DMS 273 (cell line): ENCODE data around the gene FAH.
"Not testable (repeated sequence)": the region's sequence is repeated elsewhere in the genome, so short reads cannot be mapped to it uniquely, and the experiment has no call there.

Experiments used
- DNase-seq: peaks from one replicate; lab custom pipeline; 2025; ENCODE audit not compliant: unreplicated experiment; lab: John Stamatoyannopoulos, UW

The FAH gene

DNA sequence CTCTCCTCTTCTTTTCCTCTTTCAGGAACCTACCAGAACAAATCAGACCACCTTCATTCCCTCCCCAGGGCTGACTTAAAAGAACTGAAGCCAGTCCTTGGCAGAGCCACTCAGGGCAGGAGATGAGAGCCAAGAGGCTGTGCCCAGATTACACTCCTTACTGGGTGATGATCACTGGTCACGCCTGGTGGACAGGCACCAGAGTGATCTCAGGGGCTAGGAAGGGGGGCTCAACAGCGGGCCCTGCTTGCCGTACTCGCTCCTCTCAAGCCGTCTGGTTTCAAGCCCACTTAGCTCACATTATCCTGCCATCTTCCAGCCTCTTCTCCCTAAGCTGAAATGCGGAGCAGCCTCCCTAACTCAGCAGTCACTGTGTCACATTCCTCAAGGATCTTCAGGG lies 1.7 kb upstream of the FAH start:
- DNase-seq: no peak

- DNase-seq: no peak
These were observed 1.2 kb upstream of the FAH start for GRCh38 chr15:80151576-80151975.

- peak; percentile 92 for DNase-seq
These were observed 461 bp upstream of the FAH start for GRCh38 chr15:80152180-80152895.

DNA sequence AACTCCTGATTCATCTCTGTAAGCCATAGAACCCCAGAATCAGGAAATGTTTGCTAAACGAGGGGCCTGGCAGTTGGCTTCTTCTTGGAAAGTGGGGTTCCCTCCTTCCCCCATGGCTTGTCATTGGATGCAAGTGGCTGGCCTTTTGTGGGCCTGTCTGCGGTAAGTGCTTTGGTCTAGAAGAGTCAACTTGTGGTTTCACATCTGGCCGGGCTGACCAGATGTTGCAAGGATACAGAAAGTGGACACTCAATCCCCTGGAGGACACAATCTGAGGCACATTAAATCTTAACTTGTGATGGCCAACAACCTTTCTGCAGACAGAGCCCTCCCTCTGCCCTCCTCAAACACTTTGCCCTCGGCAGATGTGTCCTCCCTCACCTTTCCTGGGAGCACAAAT lies 1.1 kb downstream of the FAH start:
- no peak for DNase-seq

DNA sequence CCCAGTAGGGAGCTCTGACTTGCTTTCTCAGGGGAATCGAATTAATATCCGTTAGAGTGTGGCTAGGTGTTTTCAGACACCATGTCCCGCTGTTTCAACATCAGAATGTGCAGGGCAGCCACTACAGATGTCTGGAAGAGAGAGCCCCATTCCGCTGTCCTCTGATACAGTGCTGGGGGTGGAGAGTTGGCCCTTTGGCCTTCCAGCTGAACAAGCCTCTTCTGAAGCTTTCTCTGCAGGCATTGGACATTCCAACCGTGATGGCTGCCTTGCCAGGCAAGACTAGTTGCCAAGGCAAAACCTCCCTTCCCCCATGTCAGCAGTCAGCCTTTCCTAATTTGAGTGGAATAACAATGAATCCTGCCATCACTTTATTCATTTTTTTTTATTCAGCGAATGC lies 1.5 kb downstream of the FAH start:
- no peak for DNase-seq

GRCh38 chr15:80155001-80155377 lies 2.2 kb downstream of the FAH start:
- no peak for DNase-seq

DNA sequence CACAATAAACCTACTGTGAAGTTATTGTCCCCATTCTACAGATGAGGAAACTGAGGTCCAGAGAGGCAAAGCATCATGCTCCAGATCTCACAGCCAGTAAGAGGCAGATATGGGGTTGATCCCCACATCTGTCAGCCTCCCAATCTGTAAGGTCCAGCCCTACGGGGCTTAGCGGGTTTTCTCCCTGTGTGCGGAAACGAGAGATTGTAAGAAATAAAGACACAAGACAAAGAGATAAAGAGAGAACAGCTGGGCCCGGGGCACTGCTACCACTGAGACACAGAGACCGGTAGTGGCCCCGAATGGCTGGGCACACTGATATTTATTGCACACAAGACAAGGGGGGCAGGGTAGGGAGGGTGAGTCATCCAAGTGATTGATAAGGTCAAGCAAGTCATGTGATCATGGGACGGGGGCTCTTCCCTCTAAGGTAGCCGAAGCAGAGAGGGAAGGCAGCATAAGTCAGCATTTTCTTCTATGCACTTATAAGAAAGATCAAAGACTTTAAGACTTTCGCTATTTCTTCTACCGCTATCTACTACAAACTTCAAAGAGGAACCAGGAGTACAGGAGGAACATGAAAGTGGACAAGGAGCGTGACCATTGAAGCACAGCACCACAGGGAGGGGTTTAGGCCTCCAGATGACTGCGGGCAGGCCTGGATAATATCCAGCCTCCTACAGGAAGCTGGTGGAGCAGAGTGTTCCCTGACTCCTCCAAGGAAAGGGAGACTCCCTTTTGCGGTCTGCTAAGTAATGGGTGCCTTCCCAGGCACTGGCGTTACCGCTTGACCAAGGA lies 2.8 kb downstream of the FAH start:
- not testable (repeated sequence) for DNase-seq

GRCh38 chr15:80156176-80156720 lies 3.4 kb downstream of the FAH start:
- no peak for DNase-seq

GRCh38 chr15:80157215-80157614 lies 4.4 kb downstream of the FAH start:
- DNase-seq: peak; percentile 20

DNA sequence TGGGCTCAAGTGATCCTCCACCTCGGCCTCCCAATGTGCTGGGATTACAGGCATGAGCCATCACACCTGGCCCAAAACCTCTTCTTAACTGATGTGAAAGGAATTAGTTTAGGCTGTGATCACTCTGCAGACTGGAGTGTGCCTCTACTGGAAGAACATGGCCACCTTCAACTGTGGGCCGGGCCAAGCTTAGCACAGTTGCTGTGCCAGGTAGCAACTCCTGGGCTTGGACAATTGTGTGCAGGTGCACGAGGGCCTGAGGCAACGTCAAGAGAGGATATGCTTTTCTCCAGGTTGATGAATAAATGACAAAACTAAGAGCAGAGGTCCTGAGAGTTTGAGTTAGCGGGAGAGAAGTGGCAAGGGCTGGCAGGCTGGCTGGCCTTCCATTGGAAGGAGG lies 6.5 kb downstream of the FAH start:
- DNase-seq: no peak

GRCh38 chr15:80159811-80160569 lies 7.2 kb downstream of the FAH start:
- no peak for DNase-seq

DNA sequence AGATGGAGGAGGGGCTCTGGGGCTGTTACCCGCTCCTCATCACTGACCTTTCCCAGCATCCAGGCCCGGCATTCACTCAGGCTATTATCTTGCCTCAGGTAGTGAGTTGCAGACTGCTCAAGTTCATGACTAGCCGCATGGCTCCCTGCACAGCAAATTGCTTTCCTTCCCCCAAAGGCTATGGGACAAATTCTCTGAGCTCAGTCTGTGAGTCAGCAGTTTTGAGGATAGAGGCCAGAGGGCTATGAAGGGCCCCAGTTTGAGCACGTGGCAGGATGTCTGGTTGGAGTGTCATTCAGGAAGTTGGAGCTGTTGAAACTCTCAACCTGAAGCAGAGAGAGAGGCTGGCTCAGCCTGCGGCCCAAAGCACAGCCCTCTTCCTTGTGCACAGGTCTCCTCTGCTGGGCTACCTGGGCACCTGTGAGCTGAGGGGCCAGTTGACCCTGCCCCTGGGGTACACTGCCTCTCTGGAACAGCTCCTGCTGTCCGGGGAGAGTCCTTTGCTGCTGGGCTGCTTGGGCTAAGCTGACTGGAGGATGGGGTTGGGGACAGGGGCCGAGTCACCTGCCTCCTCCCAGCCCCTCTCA lies 7.9 kb downstream of the FAH start:
- DNase-seq: no peak

- DNase-seq: no peak
These were observed 8.7 kb downstream of the FAH start for GRCh38 chr15:80161468-80162016.

DNA sequence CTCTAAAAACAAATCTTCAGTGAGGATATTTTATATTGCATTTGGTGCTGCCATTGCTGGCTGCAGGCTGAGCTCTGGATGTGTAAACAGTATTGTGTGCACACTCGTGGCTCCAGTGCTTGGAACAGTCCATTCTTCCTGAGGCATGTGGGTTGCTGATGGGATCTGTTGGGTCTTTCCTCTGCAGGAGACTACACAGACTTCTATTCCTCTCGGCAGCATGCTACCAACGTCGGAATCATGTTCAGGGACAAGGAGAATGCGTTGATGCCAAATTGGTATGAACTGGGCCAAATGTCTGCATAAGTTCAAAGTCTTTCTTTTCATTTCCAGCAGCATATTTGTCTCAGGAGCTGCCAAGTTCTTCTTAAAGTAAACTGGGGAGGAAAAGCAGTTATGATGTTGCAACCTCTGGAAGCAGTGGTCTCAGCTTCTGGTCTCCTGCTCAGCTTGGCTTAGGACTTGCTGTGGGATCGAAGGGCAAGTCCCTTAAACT lies 9.3 kb downstream of the FAH start:
- no peak for DNase-seq

DNA sequence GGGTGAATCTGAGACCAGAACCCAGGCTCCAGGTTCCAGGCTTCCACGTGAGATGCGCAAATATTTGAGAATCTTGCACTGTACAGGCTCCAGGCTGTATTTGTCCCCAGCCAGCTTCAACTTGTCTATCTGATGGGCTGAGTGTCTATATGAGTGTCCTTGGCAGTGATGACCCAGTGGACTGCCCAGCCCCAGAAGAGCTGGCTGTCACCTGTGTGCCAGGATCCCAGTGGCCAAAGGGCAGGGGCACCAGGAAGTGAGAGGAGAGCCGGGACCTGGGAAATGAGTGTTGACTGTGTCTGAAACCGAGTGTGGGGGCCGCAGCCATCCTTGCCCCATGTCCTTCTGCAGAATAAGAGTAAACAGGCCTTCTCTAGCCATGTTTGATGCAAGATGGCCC lies 10.4 kb downstream of the FAH start:
- DNase-seq: no peak

DNA sequence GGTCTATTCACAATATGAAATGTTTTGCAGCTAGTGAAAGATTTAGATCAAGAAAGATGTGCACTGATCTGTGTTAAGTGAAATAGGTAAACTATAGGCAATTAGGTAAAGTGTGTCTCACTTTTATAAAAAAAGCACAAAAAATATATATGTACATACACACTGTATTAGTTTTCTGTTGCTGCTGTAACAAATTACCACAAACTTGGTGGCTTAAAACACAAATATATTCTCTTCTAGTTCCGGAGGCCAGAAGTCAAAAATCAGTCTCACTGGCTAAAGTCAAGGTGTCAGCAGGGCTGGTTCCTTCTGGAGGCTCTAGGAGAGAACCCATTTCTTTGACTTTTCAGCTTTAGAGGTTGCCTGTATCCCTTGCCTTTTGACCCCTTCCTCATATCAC lies 11.1 kb downstream of the FAH start:
- no peak for DNase-seq

DNA sequence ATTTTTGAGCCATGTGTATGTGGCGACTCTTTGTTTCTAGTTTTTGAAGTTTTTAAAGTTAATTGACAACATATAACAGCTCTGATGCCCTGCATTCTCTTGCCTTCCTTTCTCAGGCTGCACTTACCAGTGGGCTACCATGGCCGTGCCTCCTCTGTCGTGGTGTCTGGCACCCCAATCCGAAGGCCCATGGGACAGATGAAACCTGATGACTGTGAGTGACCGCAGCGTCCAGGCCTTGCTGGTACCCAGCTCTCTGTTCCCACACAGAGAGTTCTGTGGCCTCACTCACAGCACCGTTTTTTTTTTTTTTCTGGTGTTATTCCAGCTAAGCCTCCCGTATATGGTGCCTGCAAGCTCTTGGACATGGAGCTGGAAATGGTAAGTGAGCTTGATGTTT lies 15.1 kb downstream of the FAH start:
- DNase-seq: no peak

- no peak for DNase-seq
These were observed 15.6 kb downstream of the FAH start for GRCh38 chr15:80168421-80168820.

DNA sequence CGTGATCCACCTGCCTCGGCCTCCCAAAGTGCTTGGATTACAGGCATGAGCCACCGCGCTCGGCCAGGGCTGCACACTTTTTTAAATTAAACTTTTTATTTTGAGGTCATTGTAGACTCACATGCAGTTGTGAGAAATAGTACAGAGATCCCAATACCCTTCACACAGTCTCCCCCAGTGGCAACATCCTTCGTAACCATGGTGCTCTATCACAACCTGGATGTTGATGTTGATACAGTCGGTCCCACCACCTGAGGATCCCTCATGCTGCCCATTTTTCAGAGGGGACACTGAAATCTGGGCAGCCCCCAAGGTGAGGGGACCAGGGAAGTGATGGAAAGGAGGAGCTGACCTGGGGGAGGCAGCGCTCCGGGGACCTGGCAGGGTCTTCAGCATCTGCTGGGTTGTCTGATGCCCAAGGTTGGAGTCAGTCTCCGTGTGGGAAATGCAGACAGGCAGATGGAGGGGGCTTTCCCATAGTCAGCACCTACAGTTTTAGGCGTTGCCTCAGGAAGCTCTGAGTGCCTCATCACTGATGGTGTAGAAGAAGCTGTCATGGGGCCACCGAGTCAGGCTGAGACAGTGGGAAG lies 17.1 kb downstream of the FAH start:
- DNase-seq: no peak

- DNase-seq: no peak
These were observed 17.8 kb downstream of the FAH start for GRCh38 chr15:80170596-80170995.
